Hippocampal formation (tissue), 2 donors: ENCODE measurements around the gene VMAC.

Experiments
- DNase-seq, 2 donors: peaks; one replicate each; lab custom pipeline; 2025; lab: John Stamatoyannopoulos, UW

The VMAC gene

DNA sequence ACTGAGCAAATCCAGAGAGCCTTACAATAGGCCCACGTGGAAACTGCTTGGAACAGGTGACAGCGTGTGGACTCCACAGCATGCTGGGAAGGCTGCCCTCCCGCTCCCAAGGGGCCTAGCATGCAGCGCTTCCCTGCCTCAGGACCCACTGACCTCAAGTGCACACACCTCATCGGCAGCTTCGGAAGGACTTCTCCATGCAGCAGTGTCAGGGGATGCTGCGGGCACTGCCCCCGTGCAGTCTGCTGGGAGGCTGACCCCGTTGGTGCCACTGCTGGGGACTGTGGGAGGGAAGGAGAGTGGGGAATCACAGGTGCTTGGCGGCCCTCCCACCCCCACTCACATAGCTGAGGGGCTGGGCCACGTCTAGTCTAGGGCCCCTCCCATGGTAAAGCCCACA, 26.6 kb downstream of the VMAC start:
- no peak for DNase-seq

DNA sequence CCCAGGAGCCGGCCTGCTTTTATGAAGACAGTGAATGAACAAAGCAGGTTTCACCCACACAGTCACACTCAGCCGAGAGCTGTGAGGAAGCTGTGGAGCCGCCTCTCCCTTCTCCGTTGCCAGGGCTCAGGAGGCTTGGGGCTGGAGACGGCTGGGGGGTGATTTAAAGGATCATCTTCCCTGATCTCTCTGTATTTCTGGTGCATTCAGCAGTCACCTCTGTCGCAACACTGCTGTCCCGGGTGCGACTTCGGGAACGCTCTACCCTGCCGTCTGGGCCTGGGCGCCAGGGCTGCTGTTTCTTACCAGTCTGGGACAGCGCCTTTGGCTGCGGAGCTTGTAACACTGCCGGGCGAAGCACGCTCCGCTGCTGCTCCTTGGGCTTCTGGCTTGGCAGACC, 27.5 kb downstream of the VMAC start:
- peak in 1 of 2 donors; percentile 17 for DNase-seq

DNA sequence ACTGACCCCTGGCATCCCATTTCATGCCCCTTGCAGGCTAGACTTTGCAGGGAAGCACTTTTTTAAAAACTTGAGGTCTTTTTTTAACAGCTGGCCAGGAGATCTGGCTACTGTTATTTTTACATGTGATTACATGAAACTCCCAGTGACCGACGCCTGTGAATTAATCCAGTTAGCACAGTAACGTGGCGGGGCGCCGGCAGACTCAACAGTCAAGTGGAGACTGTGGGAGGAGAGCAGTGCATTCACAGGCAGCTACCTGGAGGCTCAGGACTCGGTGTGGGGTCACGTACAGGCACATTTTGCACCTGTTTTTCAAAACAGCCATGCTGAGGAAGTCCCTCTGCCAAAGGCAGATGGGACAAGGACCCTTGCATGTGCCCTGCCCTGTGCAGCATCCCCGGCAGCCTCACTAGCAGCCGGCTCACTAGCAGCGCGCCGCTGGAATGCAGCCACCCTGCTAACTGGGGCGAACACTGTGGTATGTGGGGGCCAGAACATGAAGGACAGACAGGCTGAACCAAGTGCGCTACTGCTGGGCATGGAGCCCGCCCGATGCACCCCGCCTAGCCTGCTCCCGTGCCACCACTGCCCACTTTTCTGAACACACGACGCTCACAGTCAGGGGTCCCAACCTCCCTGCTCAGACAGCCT, 28.1 kb downstream of the VMAC start:
- no peak for DNase-seq

DNA sequence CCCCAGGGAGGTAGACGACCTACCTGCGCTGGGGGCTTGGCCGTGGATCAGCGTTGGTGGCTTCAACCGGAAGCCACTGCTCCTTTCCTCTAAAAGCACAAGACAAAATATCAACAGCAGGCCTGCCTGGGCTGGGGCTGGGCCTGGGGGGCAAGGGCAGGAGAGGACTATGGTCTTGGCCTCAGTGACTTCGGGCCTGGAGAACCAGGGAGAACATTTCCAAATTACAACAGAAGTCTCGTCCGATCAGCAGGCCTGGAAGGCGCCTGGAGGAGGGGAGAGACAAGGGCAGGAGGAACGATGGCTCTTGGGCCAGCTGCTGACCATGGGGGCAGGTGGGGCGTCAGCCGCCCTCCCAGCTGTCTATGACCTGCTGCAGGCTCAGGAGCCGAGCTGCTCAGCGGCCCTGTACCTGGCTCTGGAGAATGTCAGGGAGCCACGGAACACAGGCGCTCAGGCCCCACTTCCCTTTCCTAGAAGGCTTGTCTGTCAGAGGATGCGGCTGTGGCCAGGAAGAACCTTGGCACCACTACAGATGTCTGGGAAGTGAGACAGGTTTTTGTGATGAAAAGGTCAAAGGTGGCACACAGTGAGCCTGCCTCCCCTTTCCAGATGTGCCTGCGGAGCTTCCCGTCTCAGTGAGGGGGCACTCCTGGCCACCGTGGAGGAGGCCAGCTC, 28.9 kb downstream of the VMAC start:
- no peak for DNase-seq

DNA sequence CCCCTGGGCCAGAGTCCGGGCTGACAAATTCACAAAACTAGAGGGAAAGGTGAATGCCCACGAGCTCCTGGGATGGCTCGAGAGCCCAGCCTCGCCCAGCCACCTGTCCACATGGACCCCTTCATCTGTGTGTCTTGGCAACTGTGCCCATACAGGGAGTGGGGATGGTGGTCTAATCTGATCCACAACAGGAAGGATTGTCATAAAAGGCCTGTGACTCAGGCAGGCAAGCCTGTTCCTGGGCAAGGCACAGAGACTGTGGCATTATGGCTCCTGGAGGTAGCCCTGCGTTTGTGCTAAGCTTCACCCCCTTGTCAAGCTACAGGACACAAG, 29.4 kb downstream of the VMAC start:
- DNase-seq: no peak

GRCh38 chr19:5934774-5935472, 30.3 kb downstream of the VMAC start:
- DNase-seq: no peak

DNA sequence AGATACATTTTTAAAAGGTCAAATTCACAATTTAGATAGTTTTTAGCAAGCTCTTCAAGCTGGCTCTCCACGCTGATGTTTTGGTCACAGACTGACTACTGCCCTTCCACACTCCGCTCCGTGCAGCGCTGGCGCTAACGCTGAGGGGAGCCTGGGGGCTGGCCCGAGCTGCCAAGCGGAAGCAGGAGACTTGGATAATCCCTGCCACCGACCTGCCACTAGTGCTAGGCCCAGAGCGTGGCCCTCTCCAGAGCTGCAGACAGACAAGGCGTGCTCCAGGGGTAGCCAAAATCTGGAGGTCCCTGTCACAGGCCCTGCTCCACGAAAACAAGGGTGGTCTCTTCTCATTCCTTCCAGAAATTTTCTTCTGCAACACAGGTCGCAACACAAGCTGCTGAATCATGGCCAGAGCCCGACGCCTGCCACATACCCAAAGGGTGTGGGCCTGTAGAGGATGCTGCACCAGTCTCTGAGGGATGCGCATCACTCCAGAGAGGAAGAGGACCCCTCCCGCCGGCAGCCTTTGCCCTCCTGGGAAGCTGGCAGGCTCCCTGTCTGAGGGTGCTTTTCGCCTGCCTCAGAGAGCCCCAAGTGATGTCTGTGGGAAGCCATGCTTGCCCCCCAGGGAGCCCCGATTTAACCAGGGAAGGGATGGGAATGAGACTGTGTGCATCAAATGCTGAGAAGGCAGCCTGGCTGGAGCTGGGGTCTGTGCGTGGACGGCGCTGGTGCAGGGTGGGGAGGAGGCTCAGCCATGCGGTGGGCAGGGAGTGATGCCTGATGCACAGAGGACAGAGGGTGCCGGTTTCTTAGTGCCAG, 31.0 kb downstream of the VMAC start:
- no peak for DNase-seq

DNA sequence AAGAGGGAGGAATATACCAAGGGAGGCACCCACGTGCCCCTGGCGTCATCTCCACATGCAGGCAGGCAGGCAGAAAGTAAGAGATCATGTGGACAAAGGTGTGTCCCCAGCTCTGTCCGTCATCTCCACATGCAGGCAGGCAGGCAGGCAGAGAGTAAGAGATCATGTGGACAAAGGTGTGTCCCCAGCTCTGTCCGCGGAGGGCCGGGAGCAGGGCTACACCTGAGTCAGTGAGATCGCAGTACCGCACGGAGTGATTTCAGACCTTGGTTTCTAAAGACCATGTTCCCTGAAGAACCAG, 31.6 kb downstream of the VMAC start:
- DNase-seq: no peak

DNA sequence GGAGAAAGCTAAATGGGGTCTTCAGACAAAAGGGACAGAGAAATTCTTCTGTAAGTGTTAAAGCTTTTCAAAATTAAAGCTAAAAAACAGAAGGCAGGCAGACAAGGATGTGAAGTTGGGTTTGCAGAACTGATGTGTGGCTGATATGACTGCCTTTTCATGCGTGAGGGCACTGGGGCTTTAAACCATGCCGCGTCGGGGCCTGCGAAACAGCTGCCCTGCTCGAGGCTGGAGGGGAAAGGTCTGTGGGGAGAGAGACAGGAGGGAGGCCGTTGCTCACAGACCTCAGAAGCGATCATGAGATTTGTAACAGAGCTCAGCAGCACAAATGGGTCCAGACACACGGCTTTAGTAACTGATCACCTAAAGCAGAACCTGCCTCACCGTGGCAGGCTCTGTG, 32.9 kb downstream of the VMAC start:
- no peak for DNase-seq

GRCh38 chr19:5940260-5941208, 35.9 kb downstream of the VMAC start:
- no peak for DNase-seq

- DNase-seq: no peak
These were observed 37.0 kb downstream of the VMAC start for GRCh38 chr19:5941673-5942072.

DNA sequence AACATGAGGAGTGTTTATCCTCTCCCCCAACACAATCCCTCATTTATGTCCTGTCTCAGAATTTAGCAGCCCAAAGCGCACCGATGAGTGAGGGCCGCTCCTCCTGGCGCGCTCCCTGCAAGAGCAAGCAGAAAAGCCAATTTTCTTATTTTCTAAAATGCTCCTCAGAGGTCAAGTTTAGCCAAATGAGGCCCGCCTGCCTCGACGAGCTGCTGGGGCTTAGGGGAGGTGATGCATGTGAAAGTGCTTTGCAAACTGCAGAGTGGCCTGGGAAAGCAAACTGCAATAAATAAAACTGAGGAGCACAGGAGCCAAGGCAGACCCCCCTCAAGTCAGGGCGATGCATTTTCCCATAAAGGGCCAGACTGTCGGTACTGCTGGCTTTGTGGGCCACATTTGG, 38.4 kb downstream of the VMAC start:
- no peak for DNase-seq

DNA sequence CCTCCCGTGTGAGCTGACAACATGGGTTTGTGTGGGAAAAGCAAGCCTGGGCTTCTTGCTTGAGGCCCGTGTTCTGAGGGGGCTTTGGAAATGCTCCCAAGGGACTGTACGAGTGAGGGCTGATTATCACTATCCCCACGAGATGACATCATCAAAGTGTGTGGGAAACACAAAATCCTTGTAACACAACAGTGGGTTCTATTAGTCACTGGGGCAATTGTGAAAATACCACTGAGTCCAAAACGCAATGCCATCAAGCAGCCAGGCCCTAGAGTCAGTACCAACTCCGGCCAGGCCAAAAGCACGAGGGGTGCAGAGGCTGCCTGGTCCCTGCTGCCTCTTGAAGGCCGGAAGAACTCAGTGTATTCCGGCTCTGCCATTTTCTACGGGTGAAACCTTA, 39.0 kb downstream of the VMAC start:
- DNase-seq: no peak

DNA sequence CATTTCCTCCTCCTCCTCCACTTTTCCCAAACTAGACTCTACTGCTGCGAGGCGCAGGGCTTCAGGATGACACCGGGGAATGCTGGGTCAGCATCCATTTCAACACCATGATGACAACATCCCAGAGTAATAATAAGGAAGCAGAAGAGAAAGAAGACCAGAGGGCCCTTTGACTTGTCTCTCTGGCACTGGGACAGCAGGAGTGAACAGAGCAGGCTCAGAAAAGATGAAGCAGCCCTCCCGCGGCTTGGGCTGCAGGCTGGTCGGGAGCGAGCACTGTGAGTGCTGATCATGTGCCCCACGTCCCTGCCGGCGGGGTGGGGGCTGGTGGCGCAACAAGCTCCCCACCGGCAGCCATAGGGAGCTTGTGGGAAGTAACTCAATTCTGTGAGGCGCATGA, 42.8 kb downstream of the VMAC start:
- peak; percentile 75 to 82 for DNase-seq

DNA sequence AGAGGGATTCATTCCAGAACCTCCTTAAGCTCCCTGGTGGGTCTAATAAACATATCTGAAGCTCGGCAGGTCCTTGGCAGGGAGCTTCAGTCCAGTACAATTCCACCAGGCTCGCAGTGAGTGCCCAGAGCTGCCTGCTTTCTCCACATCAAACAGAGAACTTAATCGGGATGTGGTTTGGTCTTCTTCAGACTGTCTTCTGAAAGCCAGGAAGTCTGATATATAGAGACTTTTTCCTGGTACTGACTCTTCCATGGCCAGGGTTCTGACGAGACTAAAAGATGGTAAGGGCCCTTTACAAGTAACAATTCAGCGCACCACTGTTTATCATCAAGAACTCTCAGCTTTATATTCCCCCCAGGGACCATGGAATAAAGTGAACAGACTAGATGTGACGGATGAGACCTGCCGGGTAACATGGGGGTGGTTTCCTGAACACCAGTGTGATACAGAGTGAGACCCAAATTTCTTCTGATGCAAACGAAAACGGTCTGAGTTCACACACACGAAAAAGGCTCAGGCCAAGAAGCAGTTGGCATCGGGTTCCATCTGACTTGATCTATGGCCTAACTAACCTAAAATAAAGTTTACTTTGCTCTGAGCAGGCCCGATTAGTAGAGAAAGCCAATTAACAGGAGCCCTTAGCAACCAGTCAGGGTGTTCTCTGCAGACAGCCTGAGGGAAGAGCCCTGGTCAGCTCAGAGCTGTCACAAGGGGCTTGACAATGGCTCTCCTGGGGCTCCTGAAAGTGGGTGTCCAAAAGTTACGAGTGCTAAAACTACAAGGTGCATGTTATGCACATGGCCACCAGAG, 44.3 kb downstream of the VMAC start:
- no peak for DNase-seq

GRCh38 chr19:5949792-5950305, 45.2 kb downstream of the VMAC start:
- no peak for DNase-seq

- DNase-seq: no peak
These were observed 46.1 kb downstream of the VMAC start for GRCh38 chr19:5950741-5951140.

DNA sequence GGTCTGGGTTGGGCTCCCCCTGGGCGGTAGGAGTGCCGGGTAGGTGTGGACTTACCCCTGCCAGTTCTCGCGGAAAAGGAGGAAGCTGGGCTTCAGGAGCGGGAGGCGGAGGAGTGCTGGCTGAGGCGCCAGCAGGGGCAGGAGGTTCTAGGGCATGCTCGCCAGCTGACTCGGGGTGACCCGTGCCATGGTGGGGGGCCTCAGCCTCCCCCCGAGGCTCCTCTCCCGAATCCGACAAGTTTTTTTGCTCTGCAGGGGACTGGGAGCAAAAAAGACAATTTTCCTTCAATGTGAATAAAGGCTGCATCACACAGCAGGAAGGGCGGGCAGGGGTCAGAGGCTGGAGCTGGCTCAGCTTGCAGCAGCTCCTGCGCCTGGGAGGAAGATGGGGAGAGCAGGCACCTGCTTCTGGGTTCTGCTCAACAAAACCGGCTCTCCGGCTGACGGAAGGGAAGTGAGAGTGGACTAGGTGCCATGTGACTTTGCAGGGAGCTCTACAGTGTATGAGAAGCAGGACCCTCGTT, 46.7 kb downstream of the VMAC start:
- DNase-seq: peak in 1 of 2 donors; percentile 23

- no peak for DNase-seq
These were observed 47.7 kb downstream of the VMAC start for GRCh38 chr19:5952193-5953029.
